ENCODE data around the gene MX1.
"Not testable (repeated sequence)": the region's sequence is repeated elsewhere in the genome, so short reads cannot be mapped to it uniquely, and the experiment has no call there.

Gene MX1

GRCh38 chr21:41405321-41405720 lies 20.7 kb upstream of the MX1 start:
- H3K4me3 ChIP-seq (replicated peaks; ENCODE audit: low read depth, low read length), result no peak overlapping the region
- TF ChIP-seq CTCF (IDR thresholded peaks at IDR 0.05; ENCODE audit: low read depth, low read length, missing control alignments), result no peak
- no peak for DNase-seq (ENCODE audit: extremely low read depth, low read depth)

- no peak for DNase-seq (ENCODE audit: extremely low read depth, low read depth)
- no peak overlapping the region for H3K4me3 ChIP-seq (replicated peaks; ENCODE audit: low read depth, low read length)
- TF ChIP-seq CTCF (IDR thresholded peaks at IDR 0.05; ENCODE audit: low read depth, low read length, missing control alignments), result no peak
Measured at GRCh38 chr21:41406340-41406739, 19.7 kb upstream of the MX1 start.

GRCh38 chr21:41407541-41408460 lies 18.2 kb upstream of the MX1 start:
- no peak for DNase-seq (ENCODE audit: extremely low read depth, low read depth)
- no peak for TF ChIP-seq CTCF (IDR thresholded peaks at IDR 0.05; ENCODE audit: low read depth, low read length, missing control alignments)
- H3K4me3 ChIP-seq (replicated peaks; ENCODE audit: low read depth, low read length), result no peak overlapping the region

GRCh38 chr21:41410361-41410760 lies 15.7 kb upstream of the MX1 start:
- no peak for TF ChIP-seq CTCF (IDR thresholded peaks at IDR 0.05; ENCODE audit: low read depth, low read length, missing control alignments)
- H3K4me3 ChIP-seq (replicated peaks; ENCODE audit: low read depth, low read length), result no peak overlapping the region
- DNase-seq (ENCODE audit: extremely low read depth, low read depth), result no peak

GRCh38 chr21:41410767-41411448 lies 15.1 kb upstream of the MX1 start:
- no peak for TF ChIP-seq CTCF (IDR thresholded peaks at IDR 0.05; ENCODE audit: low read depth, low read length, missing control alignments)
- DNase-seq (ENCODE audit: extremely low read depth, low read depth), result no peak
- no peak overlapping the region for H3K4me3 ChIP-seq (replicated peaks; ENCODE audit: low read depth, low read length)

- DNase-seq (ENCODE audit: extremely low read depth, low read depth), result no peak
- no peak for TF ChIP-seq CTCF (IDR thresholded peaks at IDR 0.05; ENCODE audit: low read depth, low read length, missing control alignments)
- H3K4me3 ChIP-seq (replicated peaks; ENCODE audit: low read depth, low read length), result no peak overlapping the region
Measured at GRCh38 chr21:41411449-41412089, 14.5 kb upstream of the MX1 start.

GRCh38 chr21:41417505-41417904 lies 8.5 kb upstream of the MX1 start:
- not testable (repeated sequence) for H3K4me3 ChIP-seq (replicated peaks; ENCODE audit: low read depth, low read length)

More at GRCh38 chr21:41417505-41417904, 8.5 kb upstream of the MX1 start:
- not testable (repeated sequence) for DNase-seq (ENCODE audit: extremely low read depth, low read depth)

All from HFF-Myc (cell line).